Colonic mucosa (tissue), 4 donors: ENCODE results near the gene MS4A15. TPM values are rescaled to one million over a fixed set of nuclear protein-coding genes. Genes with fewer than 3 reads are reported as not detected.
"Not testable (repeated sequence)": the region's sequence is repeated elsewhere in the genome, so short reads cannot be mapped to it uniquely, and the experiment has no call there.

Source experiments
- DNase-seq: peaks from one replicate; pipeline ENCODE4 v3.0.0-alpha.2; 2020
- H3K27ac ChIP-seq: fragments of 200-600 bp; one replicate; pipeline ENCODE4 v1.8.0; 2021
- H3K27me3 ChIP-seq: fragments of 200-600 bp; one replicate; pipeline ENCODE4 v1.8.0; 2021
- H3K36me3 ChIP-seq: fragments of 200-600 bp; one replicate; pipeline ENCODE4 v1.8.0; 2021
- H3K4me1 ChIP-seq: fragments of 200-600 bp; one replicate; pipeline ENCODE4 v1.8.0; 2021; ENCODE audit warnings: mild to moderate bottlenecking
- H3K4me3 ChIP-seq: fragments of 200-600 bp; one replicate; pipeline ENCODE4 v1.8.0; 2021
- H3K9ac ChIP-seq, 2 donors: one replicate each; pipeline ENCODE4 v1.7.0; 2013; ENCODE audit warnings: control low read depth in 2 of 2, low read depth in 2 of 2, low read length in 2 of 2
- H3K9me3 ChIP-seq: fragments of 200-600 bp; one replicate; pipeline ENCODE4 v1.8.0; 2021
- intact Hi-C: fragments of 100-400 bp; cut with DNase I; formaldehyde crosslinking; loops from one replicate; pipeline ENCODE4 v1.14.1; 2022
- total RNA-seq, 2 donors: library from RNA; stranded (reverse); fragmentation: NEBNext Ultra II Directional in 1 of 2; extraction: Animal tissue kit (Norgen Biotek cat#: 25700) in 1 of 2; gene quantifications; one replicate each; pipeline ENCODE4 v1.2.1, GENCODE V29; 2021
- TF ChIP-seq, protein P1 (sequence below): fragments of 200-600 bp; IDR thresholded peaks from one replicate; pipeline ENCODE4 v1.8.0; 2022; ENCODE audit warnings: antibody characterized with exemption, mild to moderate bottlenecking
- donor health status: healthy.
- donor health status: DM: no; HTN: no; CAD: no.
- donor health status: DM: no; HTN: no; CAD: no.

Gene MS4A15, protein sequence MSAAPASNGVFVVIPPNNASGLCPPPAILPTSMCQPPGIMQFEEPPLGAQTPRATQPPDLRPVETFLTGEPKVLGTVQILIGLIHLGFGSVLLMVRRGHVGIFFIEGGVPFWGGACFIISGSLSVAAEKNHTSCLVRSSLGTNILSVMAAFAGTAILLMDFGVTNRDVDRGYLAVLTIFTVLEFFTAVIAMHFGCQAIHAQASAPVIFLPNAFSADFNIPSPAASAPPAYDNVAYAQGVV
- total RNA-seq, result under 1 TPM in 1 of 2 donors, not detected in 1; 0.13 TPM

DNA sequence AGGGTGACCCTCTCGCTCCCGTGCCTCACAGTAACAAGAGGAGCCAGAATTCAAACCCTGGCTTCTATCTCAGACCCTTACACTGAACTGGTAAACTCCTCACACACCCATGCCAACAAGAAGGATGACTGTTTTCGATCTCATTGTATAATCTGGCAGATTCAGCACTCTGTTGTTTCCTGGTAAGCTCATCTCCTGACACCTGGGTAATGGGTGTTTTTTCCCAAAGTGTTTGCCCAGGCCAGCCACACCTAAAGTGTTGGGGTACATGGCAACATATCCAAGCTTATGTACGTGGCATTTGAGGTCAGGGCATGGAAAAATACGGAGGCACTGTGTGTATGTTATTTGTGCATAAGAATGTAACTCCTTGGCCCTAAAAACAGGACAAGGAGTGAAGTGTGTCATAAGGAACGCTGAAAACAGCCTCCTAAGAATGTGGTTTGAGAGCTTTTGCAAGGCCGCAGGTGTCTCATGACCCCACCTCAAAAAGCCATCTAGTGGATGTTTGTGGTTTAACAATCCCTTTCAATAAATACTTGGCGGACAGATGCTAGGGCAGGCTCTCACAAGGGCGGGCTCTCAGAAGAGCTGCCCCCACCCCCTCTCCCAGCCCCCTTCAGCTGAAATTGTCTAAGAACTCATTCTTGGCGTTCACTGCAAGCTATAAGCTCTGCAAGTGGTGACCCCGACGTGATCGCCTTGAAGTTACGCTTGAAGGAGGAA, at the start of gene MS4A15:
TSS of gene MS4A15 (plus strand) at position 561 of the 726 bp plus-strand sequence. CDS start 6,867 bp downstream, outside the sequence.
- intact Hi-C loops, result loop anchor here (5.0 kb wide), 1 partner anchor 49 kb away; no protein-coding TSS in a partner anchor
- no peak for DNase-seq

DNA sequence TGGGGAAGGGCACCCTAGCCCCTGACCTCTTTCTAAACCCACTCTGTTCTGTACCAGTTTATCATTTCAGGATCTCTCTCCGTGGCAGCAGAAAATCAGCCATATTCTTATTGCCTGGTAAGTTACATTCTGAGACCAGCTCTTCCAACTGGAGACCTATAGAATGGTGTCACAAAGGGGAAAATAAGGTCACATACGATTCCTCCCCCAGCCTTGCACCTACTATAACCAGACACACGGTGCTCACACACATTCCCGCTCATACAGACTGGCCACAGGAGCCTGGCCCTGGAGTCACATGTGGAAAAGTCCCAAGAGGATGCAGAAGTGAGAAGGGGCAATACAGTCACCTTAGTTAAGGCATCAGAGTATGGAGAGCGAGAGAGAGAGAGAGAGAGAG, 49.7 kb upstream of the MS4A15 start:
- Histone ChIP-seq H3K4me1 (peaks cover 6% of the 10 kb centered on the region), H3K4me3 (no peak overlapping the region), H3K9me3 (no peaks in the 10 kb centered on the region), H3K27ac (no peak overlapping the region), H3K36me3 (no peaks in the 10 kb centered on the region), H3K9ac (no peak overlapping the region), H3K27me3 (no peaks in the 10 kb centered on the region)
- intact Hi-C loops, result loop anchor here (5.0 kb wide), 1 partner anchor 50 kb away; the partner anchor contains the start of gene MS4A15
- TF ChIP-seq, protein P1, sequence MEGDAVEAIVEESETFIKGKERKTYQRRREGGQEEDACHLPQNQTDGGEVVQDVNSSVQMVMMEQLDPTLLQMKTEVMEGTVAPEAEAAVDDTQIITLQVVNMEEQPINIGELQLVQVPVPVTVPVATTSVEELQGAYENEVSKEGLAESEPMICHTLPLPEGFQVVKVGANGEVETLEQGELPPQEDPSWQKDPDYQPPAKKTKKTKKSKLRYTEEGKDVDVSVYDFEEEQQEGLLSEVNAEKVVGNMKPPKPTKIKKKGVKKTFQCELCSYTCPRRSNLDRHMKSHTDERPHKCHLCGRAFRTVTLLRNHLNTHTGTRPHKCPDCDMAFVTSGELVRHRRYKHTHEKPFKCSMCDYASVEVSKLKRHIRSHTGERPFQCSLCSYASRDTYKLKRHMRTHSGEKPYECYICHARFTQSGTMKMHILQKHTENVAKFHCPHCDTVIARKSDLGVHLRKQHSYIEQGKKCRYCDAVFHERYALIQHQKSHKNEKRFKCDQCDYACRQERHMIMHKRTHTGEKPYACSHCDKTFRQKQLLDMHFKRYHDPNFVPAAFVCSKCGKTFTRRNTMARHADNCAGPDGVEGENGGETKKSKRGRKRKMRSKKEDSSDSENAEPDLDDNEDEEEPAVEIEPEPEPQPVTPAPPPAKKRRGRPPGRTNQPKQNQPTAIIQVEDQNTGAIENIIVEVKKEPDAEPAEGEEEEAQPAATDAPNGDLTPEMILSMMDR, result no peak
- no peak for DNase-seq

More for the DNA sequence above, at the start of gene MS4A15:
- H3K4me3 ChIP-seq, result no peak within 1 kb of the TSS
- TF ChIP-seq, protein P1, result peak; percentile 44
- H3K36me3 ChIP-seq, result no peaks in the 10 kb centered on the region
- H3K9ac ChIP-seq, result no peak within 1 kb of the TSS
- H3K9me3 ChIP-seq, result no peaks in the 10 kb centered on the region
- no peaks in the 10 kb centered on the region for H3K4me1 ChIP-seq
- H3K27me3 ChIP-seq, result no peaks in the 10 kb centered on the region
- H3K27ac ChIP-seq, result no peak within 1 kb of the TSS

DNA sequence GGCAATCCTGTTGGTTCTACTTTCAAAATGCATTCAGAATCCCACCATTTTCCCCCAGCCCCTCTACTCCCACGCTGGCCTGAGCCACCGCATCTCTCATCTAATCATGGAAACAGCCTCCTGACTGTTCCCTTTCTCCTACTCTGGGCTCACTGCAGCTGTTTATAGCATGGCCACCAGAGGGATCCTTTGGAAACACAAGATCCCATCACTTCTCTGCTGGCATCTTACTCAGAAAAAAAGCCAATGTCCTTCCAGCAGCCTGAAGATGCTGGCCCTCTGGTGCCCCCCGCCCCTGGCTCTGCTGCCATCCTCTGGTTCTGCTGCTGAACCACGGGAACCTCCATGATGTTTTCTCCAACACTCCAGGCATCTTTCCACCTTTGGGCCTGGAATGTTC, 46.2 kb upstream of the MS4A15 start:
- TF ChIP-seq, protein P1, result peak; percentile 29
- peaks cover 6% of the 10 kb centered on the region for H3K4me1 ChIP-seq
- no peaks in the 10 kb centered on the region for H3K9me3 ChIP-seq
- H3K4me3 ChIP-seq, result no peak overlapping the region
- H3K36me3 ChIP-seq, result no peaks in the 10 kb centered on the region
- no peaks in the 10 kb centered on the region for H3K27me3 ChIP-seq
- no peak overlapping the region for H3K27ac ChIP-seq
- intact Hi-C loops, result no loop called here
- no peak for DNase-seq
- no peak overlapping the region for H3K9ac ChIP-seq

- Histone ChIP-seq H3K4me1 (peaks cover 6% of the 10 kb centered on the region), H3K27me3 (no peaks in the 10 kb centered on the region), H3K9me3 (no peaks in the 10 kb centered on the region), H3K27ac (no peak overlapping the region), H3K9ac (no peak overlapping the region), H3K4me3 (no peak overlapping the region), H3K36me3 (no peaks in the 10 kb centered on the region)
- no peak for DNase-seq
- TF ChIP-seq, protein P1, result no peak
- intact Hi-C loops, result no loop called here
These were observed 45.4 kb upstream of the MS4A15 start for GRCh38 chr11:60711276-60711675.

GRCh38 chr11:60713423-60713822, 43.2 kb upstream of the MS4A15 start:
- H3K9ac ChIP-seq, intact Hi-C loops, H3K27ac ChIP-seq, DNase-seq, H3K27me3 ChIP-seq, H3K36me3 ChIP-seq, H3K4me1 ChIP-seq, H3K9me3 ChIP-seq, H3K4me3 ChIP-seq: not testable (repeated sequence)

- H3K27me3 ChIP-seq, result peaks cover 5% of the 10 kb centered on the region
- TF ChIP-seq, protein P1, result no peak
- intact Hi-C loops, result no loop called here
- no peak overlapping the region for H3K4me3 ChIP-seq
- no peaks in the 10 kb centered on the region for H3K9me3 ChIP-seq
- H3K27ac ChIP-seq, result peak overlapping the region; percentile 73
- no peak for DNase-seq
- peaks cover 2% of the 10 kb centered on the region for H3K4me1 ChIP-seq
- H3K36me3 ChIP-seq, result no peaks in the 10 kb centered on the region
- H3K9ac ChIP-seq, result no peak overlapping the region
These were observed 38.7 kb upstream of the MS4A15 start for GRCh38 chr11:60717956-60718355.
